Measurements from ENCODE around the gene SEMA6C.

DNA sequence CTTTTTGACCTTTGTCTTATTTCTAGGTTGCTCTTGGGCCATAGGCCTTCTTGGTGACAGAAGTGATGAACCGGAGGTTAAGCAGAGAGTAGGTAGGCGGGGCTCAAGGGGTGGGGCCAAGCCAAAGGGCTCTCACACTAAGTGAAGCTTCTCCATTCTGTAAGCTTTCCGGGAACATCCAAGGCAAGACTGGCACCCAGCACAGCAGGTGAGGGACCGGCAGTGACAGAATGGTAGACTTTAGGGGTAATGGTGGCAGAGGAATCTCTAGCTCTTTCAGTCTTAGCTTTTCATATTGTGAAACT is 10.0 kb upstream of the SEMA6C start, which contains the start of gene TNFAIP8L2:
- TF ChIP-seq, protein P1, sequence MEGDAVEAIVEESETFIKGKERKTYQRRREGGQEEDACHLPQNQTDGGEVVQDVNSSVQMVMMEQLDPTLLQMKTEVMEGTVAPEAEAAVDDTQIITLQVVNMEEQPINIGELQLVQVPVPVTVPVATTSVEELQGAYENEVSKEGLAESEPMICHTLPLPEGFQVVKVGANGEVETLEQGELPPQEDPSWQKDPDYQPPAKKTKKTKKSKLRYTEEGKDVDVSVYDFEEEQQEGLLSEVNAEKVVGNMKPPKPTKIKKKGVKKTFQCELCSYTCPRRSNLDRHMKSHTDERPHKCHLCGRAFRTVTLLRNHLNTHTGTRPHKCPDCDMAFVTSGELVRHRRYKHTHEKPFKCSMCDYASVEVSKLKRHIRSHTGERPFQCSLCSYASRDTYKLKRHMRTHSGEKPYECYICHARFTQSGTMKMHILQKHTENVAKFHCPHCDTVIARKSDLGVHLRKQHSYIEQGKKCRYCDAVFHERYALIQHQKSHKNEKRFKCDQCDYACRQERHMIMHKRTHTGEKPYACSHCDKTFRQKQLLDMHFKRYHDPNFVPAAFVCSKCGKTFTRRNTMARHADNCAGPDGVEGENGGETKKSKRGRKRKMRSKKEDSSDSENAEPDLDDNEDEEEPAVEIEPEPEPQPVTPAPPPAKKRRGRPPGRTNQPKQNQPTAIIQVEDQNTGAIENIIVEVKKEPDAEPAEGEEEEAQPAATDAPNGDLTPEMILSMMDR (optimal IDR thresholded peaks at IDR 0.05 in 1 of 3, IDR thresholded peaks at IDR 0.05 in 1 of 3, conservative IDR thresholded peaks at IDR 0.05 in 1 of 3; ENCODE audit: extremely low read depth in 1 of 3, insufficient read depth in 2 of 3, low read length in 3 of 3): no peak
- TF ChIP-seq EZH2 (IDR thresholded peaks at IDR 0.05; ENCODE audit: low read length): no peak
